Hepatocyte (in vitro differentiated cells): ENCODE results near the gene DVL1.

Source experiments
- EZH2 ChIP-seq: fragments of 200-600 bp; sonication (generic); IDR thresholded peaks from 2 replicates; pipeline ENCODE4 v1.6.1; 2016; ENCODE audit warnings: antibody characterized with exemption, mild to moderate bottlenecking, borderline replicate concordance
- EZH2phosphoT487 ChIP-seq: fragments of 200-600 bp; sonication (generic); IDR thresholded peaks from one replicate; pipeline ENCODE4 v1.6.1; 2018; ENCODE audit warnings: antibody characterized with exemption, mild to moderate bottlenecking, low read depth, moderate library complexity; ENCODE audit not compliant: unreplicated experiment, severe bottlenecking
- TF ChIP-seq, protein P1 (sequence below): fragments of 200-600 bp; sonication (generic); IDR thresholded peaks from 2 replicates; pipeline ENCODE4 v1.5.1; 2016; ENCODE audit warnings: antibody characterized with exemption, mild to moderate bottlenecking; ENCODE audit not compliant: poor library complexity

DNA sequence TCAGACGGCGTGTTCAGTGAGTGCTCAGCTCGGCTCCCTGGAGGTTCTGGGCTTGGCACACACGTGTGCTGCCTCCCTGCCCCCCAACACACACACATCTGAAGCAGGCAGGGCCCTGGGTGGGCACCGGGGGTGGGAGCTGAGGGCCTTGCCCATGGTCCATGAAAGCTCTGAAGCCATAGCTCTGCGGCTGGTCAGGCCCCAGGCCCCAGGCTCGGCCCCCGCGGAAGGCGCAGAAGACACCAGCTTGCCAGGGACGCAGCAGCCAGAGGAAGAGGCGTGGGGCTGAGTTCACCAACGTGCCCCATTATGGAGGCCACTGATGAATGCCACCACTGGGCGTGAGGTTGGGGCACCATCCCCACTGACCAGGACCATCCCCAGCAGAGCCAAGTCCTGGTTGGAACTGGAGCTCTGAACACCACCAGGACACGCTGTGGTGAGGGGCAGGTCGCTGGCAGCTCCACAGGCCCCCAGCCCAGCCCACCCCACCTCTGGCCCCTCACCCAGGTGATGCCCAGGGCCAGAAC lies 21.6 kb upstream of the DVL1 start:
- TF ChIP-seq, protein P1, sequence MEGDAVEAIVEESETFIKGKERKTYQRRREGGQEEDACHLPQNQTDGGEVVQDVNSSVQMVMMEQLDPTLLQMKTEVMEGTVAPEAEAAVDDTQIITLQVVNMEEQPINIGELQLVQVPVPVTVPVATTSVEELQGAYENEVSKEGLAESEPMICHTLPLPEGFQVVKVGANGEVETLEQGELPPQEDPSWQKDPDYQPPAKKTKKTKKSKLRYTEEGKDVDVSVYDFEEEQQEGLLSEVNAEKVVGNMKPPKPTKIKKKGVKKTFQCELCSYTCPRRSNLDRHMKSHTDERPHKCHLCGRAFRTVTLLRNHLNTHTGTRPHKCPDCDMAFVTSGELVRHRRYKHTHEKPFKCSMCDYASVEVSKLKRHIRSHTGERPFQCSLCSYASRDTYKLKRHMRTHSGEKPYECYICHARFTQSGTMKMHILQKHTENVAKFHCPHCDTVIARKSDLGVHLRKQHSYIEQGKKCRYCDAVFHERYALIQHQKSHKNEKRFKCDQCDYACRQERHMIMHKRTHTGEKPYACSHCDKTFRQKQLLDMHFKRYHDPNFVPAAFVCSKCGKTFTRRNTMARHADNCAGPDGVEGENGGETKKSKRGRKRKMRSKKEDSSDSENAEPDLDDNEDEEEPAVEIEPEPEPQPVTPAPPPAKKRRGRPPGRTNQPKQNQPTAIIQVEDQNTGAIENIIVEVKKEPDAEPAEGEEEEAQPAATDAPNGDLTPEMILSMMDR = no peak
- TF ChIP-seq EZH2 (no peak), EZH2phosphoT487 (no peak)
